H1 (cell line): ENCODE data around the gene PTPRT. TPM values are rescaled to one million over a fixed set of nuclear protein-coding genes. Genes with fewer than 3 reads are reported as not detected.

ENCODE experiments used
- CEBPB ChIP-seq: IDR thresholded peaks from 2 replicates; pipeline ENCODE4 v1.6.1; 2012; ENCODE audit warnings: low read depth, low read length
- polyA plus RNA-seq, 7 experiments: library from polyadenylated mRNA; depleted of rRNA in 3 of 7; stranded (reverse) in 5 of 7; unstranded in 2 of 7; fragments of >200 nt in 5 of 7; fragments of 200-250 nt in 2 of 7; gene quantifications; 1 replicate in 5 of 7; 2 replicates in 1 of 7; 4 replicates in 1 of 7; pipeline versions ENCODE4 v1.2.1 to v1.2.3, GENCODE V29; 2011 to 2013; ENCODE audit warnings: missing spikeins in 2 of 7, mixed read lengths in 2 of 7
- total RNA-seq: library from RNA; stranded (reverse); fragmentation: NEBNext Ultra II Directional; extraction: Animal tissue kit (Norgen Biotek cat#: 25700); gene quantifications from 2 replicates; pipeline ENCODE4 v1.2.1, GENCODE V29; 2021

PTPRT gene
- total and polyA plus RNA-seq, 2 of the 8 experiments (the other 6 are each of a cell fraction or from before 2014, with no cell fraction given) = 0.33 to 1.8 TPM

DNA sequence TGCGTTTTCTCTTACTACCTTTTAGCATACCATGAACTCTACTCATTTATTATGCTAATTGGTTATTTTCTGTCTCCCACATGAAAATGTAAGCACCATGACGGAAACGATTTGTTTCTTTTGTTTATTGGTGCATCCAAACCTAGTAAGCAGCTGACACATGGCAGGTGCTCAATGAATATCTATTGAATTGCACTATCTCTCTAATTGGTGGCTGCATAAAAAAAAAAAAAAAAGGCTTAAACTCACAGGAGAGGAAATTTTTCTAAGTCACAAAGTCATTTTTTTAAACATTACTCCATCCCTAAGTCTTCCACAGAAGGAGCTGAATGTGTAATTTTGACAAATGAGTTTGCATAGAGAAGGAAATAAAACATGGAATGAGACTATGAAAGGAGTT lies 608.4 kb downstream of the PTPRT start (continued):
- TF ChIP-seq CEBPB = no peak
